ENCODE results near the gene PHOX2B.
"Not testable (repeated sequence)": the region's sequence is repeated elsewhere in the genome, so short reads cannot be mapped to it uniquely, and the experiment has no call there.

The PHOX2B gene

GRCh38 chr4:41747230-41748055, 1.1 kb downstream of the PHOX2B start:
- H3K27me3 ChIP-seq (ENCODE audit: control insufficient read depth in 1 of 2, insufficient read depth in 2 of 2, low read length in 2 of 2) = peaks cover 64 to 68% of the 10 kb centered on the region in 2 donors
- no peak overlapping the region for H3K9ac ChIP-seq (ENCODE audit: low read length in 2 of 2)
- no peak overlapping the region for H3K4me3 ChIP-seq (ENCODE audit: low read length in 2 of 2)
- no peaks in the 10 kb centered on the region for H3K36me3 ChIP-seq (ENCODE audit: control insufficient read depth in 2 of 2, insufficient read depth in 2 of 2, low read length in 2 of 2)
- H3K4me1 ChIP-seq (ENCODE audit: control insufficient read depth, insufficient read depth, low read length) = peaks cover 4% of the 10 kb centered on the region
- peaks cover 0 to 3% of the 10 kb centered on the region in 2 donors for H3K9me3 ChIP-seq (ENCODE audit: control insufficient read depth in 2 of 2, low read length in 2 of 2)
- H3K27ac ChIP-seq (ENCODE audit: low read length) = no peak overlapping the region

GRCh38 chr4:41746440-41747229, 1.9 kb downstream of the PHOX2B start:
- Histone ChIP-seq H3K4me1 (ENCODE audit: control insufficient read depth, insufficient read depth, low read length) (peaks cover 4% of the 10 kb centered on the region), H3K27ac (ENCODE audit: low read length) (no peak overlapping the region), H3K36me3 (ENCODE audit: control insufficient read depth in 2 of 2, insufficient read depth in 2 of 2, low read length in 2 of 2) (no peaks in the 10 kb centered on the region), H3K4me3 (ENCODE audit: low read length in 2 of 2) (no peak overlapping the region), H3K9ac (ENCODE audit: low read length in 2 of 2) (no peak overlapping the region), H3K9me3 (ENCODE audit: control insufficient read depth in 2 of 2, low read length in 2 of 2) (peaks cover 0 to 3% of the 10 kb centered on the region in 2 donors), H3K27me3 (ENCODE audit: control insufficient read depth in 1 of 2, insufficient read depth in 2 of 2, low read length in 2 of 2) (peaks cover 62 to 64% of the 10 kb centered on the region in 2 donors)

- peaks cover 4% of the 10 kb centered on the region for H3K4me1 ChIP-seq (ENCODE audit: control insufficient read depth, insufficient read depth, low read length)
- H3K9ac ChIP-seq (ENCODE audit: low read length in 2 of 2) = no peak overlapping the region
- H3K9me3 ChIP-seq (ENCODE audit: control insufficient read depth in 2 of 2, low read length in 2 of 2) = peaks cover 0 to 3% of the 10 kb centered on the region in 2 donors
- peaks cover 58 to 60% of the 10 kb centered on the region in 2 donors for H3K27me3 ChIP-seq (ENCODE audit: control insufficient read depth in 1 of 2, insufficient read depth in 2 of 2, low read length in 2 of 2)
- H3K4me3 ChIP-seq (ENCODE audit: low read length in 2 of 2) = no peak overlapping the region
- H3K36me3 ChIP-seq (ENCODE audit: control insufficient read depth in 2 of 2, insufficient read depth in 2 of 2, low read length in 2 of 2) = no peaks in the 10 kb centered on the region
- no peak overlapping the region for H3K27ac ChIP-seq (ENCODE audit: low read length)
Observed at GRCh38 chr4:41746025-41746439, 2.5 kb downstream of the PHOX2B start.

- peaks cover 4% of the 10 kb centered on the region for H3K4me1 ChIP-seq (ENCODE audit: control insufficient read depth, insufficient read depth, low read length)
- H3K27ac ChIP-seq (ENCODE audit: low read length) = no peak overlapping the region
- H3K4me3 ChIP-seq (ENCODE audit: low read length in 2 of 2) = no peak overlapping the region
- peaks cover 55 to 57% of the 10 kb centered on the region in 2 donors for H3K27me3 ChIP-seq (ENCODE audit: control insufficient read depth in 1 of 2, insufficient read depth in 2 of 2, low read length in 2 of 2)
- peaks cover 0 to 4% of the 10 kb centered on the region in 2 donors for H3K9me3 ChIP-seq (ENCODE audit: control insufficient read depth in 2 of 2, low read length in 2 of 2)
- no peak overlapping the region for H3K9ac ChIP-seq (ENCODE audit: low read length in 2 of 2)
- H3K36me3 ChIP-seq (ENCODE audit: control insufficient read depth in 2 of 2, insufficient read depth in 2 of 2, low read length in 2 of 2) = no peaks in the 10 kb centered on the region
Observed at GRCh38 chr4:41745292-41746024, 3.1 kb downstream of the PHOX2B start.

- Histone ChIP-seq H3K4me1 (ENCODE audit: control insufficient read depth, insufficient read depth, low read length) (peaks cover 4% of the 10 kb centered on the region), H3K9me3 (ENCODE audit: control insufficient read depth in 2 of 2, low read length in 2 of 2) (peaks cover 0 to 5% of the 10 kb centered on the region in 2 donors), H3K27me3 (ENCODE audit: control insufficient read depth in 1 of 2, insufficient read depth in 2 of 2, low read length in 2 of 2) (peaks cover 53 to 55% of the 10 kb centered on the region in 2 donors), H3K4me3 (ENCODE audit: low read length in 2 of 2) (no peak overlapping the region), H3K36me3 (ENCODE audit: control insufficient read depth in 2 of 2, insufficient read depth in 2 of 2, low read length in 2 of 2) (no peaks in the 10 kb centered on the region), H3K27ac (ENCODE audit: low read length) (no peak overlapping the region), H3K9ac (ENCODE audit: low read length in 2 of 2) (no peak overlapping the region)
Observed at GRCh38 chr4:41744572-41745291, 3.8 kb downstream of the PHOX2B start.

GRCh38 chr4:41741354-41741753, 7.2 kb downstream of the PHOX2B start:
- H3K9me3 ChIP-seq (ENCODE audit: control insufficient read depth in 2 of 2, low read length in 2 of 2) = peaks cover 3 to 5% of the 10 kb centered on the region in 2 donors
- H3K9ac ChIP-seq (ENCODE audit: low read length in 2 of 2) = no peak overlapping the region
- peaks cover 24 to 37% of the 10 kb centered on the region in 2 donors for H3K27me3 ChIP-seq (ENCODE audit: control insufficient read depth in 1 of 2, insufficient read depth in 2 of 2, low read length in 2 of 2)

GRCh38 chr4:41737491-41737890, 11.0 kb downstream of the PHOX2B start:
- not testable (repeated sequence) for H3K36me3 ChIP-seq (ENCODE audit: control insufficient read depth in 2 of 2, insufficient read depth in 2 of 2, low read length in 2 of 2); H3K4me1 ChIP-seq (ENCODE audit: control insufficient read depth, insufficient read depth, low read length); H3K4me3 ChIP-seq (ENCODE audit: low read length in 2 of 2); H3K27me3 ChIP-seq (ENCODE audit: control insufficient read depth in 1 of 2, insufficient read depth in 2 of 2, low read length in 2 of 2); H3K27ac ChIP-seq (ENCODE audit: low read length); H3K9ac ChIP-seq (ENCODE audit: low read length in 2 of 2); H3K9me3 ChIP-seq (ENCODE audit: control insufficient read depth in 2 of 2, low read length in 2 of 2)

More at GRCh38 chr4:41741354-41741753, 7.2 kb downstream of the PHOX2B start:
- Histone ChIP-seq H3K36me3 (ENCODE audit: control insufficient read depth in 2 of 2, insufficient read depth in 2 of 2, low read length in 2 of 2) (no peaks in the 10 kb centered on the region), H3K27ac (ENCODE audit: low read length) (no peak overlapping the region), H3K4me1 (ENCODE audit: control insufficient read depth, insufficient read depth, low read length) (no peaks in the 10 kb centered on the region), H3K4me3 (ENCODE audit: low read length in 2 of 2) (no peak overlapping the region)

GRCh38 chr4:41734371-41734770, 14.2 kb downstream of the PHOX2B start:
- Histone ChIP-seq H3K4me3 (ENCODE audit: low read length in 2 of 2) (no peak overlapping the region), H3K27me3 (ENCODE audit: control insufficient read depth in 1 of 2, insufficient read depth in 2 of 2, low read length in 2 of 2) (peaks cover 4 to 6% of the 10 kb centered on the region in 2 donors), H3K9ac (ENCODE audit: low read length in 2 of 2) (no peak overlapping the region), H3K27ac (ENCODE audit: low read length) (no peak overlapping the region), H3K36me3 (ENCODE audit: control insufficient read depth in 2 of 2, insufficient read depth in 2 of 2, low read length in 2 of 2) (no peaks in the 10 kb centered on the region), H3K4me1 (ENCODE audit: control insufficient read depth, insufficient read depth, low read length) (no peaks in the 10 kb centered on the region), H3K9me3 (ENCODE audit: control insufficient read depth in 2 of 2, low read length in 2 of 2) (peaks cover 0 to 3% of the 10 kb centered on the region in 2 donors)

GRCh38 chr4:41731569-41732126, 16.9 kb downstream of the PHOX2B start:
- no peaks in the 10 kb centered on the region for H3K36me3 ChIP-seq (ENCODE audit: control insufficient read depth in 2 of 2, insufficient read depth in 2 of 2, low read length in 2 of 2)
- H3K4me1 ChIP-seq (ENCODE audit: control insufficient read depth, insufficient read depth, low read length) = no peaks in the 10 kb centered on the region
- peaks cover 0 to 6% of the 10 kb centered on the region in 2 donors for H3K27me3 ChIP-seq (ENCODE audit: control insufficient read depth in 1 of 2, insufficient read depth in 2 of 2, low read length in 2 of 2)
- H3K9ac ChIP-seq (ENCODE audit: low read length in 2 of 2) = no peak overlapping the region
- no peak overlapping the region for H3K27ac ChIP-seq (ENCODE audit: low read length)
- H3K9me3 ChIP-seq (ENCODE audit: control insufficient read depth in 2 of 2, low read length in 2 of 2) = no peaks in the 10 kb centered on the region
- no peak overlapping the region for H3K4me3 ChIP-seq (ENCODE audit: low read length in 2 of 2)

GRCh38 chr4:41728573-41728913, 20.0 kb downstream of the PHOX2B start:
- Histone ChIP-seq H3K27me3 (ENCODE audit: control insufficient read depth in 1 of 2, insufficient read depth in 2 of 2, low read length in 2 of 2) (peaks cover 0 to 3% of the 10 kb centered on the region in 2 donors), H3K27ac (ENCODE audit: low read length) (no peak overlapping the region), H3K36me3 (ENCODE audit: control insufficient read depth in 2 of 2, insufficient read depth in 2 of 2, low read length in 2 of 2) (no peaks in the 10 kb centered on the region), H3K9ac (ENCODE audit: low read length in 2 of 2) (no peak overlapping the region), H3K9me3 (ENCODE audit: control insufficient read depth in 2 of 2, low read length in 2 of 2) (peaks cover 0 to 4% of the 10 kb centered on the region in 2 donors), H3K4me1 (ENCODE audit: control insufficient read depth, insufficient read depth, low read length) (no peaks in the 10 kb centered on the region), H3K4me3 (ENCODE audit: low read length in 2 of 2) (no peak overlapping the region)

Data from stomach smooth muscle (tissue), 2 donors.